ENCODE data around the gene APOM.

APOM gene

GRCh38 chr6:31655349-31656237 is at the start of gene APOM:
TSS of gene APOM (plus strand) at chr6:31655894. CDS start at chr6:31655967, 73 bp downstream.
- DNase-seq: no peak

- DNase-seq: no peak
Measured at GRCh38 chr6:31607317-31607716, 48.4 kb upstream of the APOM start.

- peak; percentile 25 for DNase-seq
Measured at GRCh38 chr6:31609519-31610406, 45.9 kb upstream of the APOM start.

- no peak for DNase-seq
Measured at GRCh38 chr6:31610968-31611367, 44.7 kb upstream of the APOM start.

GRCh38 chr6:31614075-31614619 is 41.5 kb upstream of the APOM start:
- DNase-seq: no peak

GRCh38 chr6:31614684-31615578 is 40.8 kb upstream of the APOM start, which contains the start of gene AIF1:
TSS of gene AIF1 (plus strand) at chr6:31615234. CDS start at chr6:31615330, 96 bp downstream.
- DNase-seq: no peak

- no peak for DNase-seq
Measured at GRCh38 chr6:31615748-31616147, 39.9 kb upstream of the APOM start.

- no peak for DNase-seq
Measured at GRCh38 chr6:31617010-31617409, 38.7 kb upstream of the APOM start.

- peak; percentile 99 for DNase-seq
Measured at GRCh38 chr6:31619805-31620585, 35.7 kb upstream of the APOM start.

- peak; percentile 87 for DNase-seq
Measured at GRCh38 chr6:31620586-31621319, 34.9 kb upstream of the APOM start, which contains the start of gene PRRC2A. TSS of gene PRRC2A (plus strand) at chr6:31620715. CDS start at chr6:31622790, 2,075 bp downstream.

GRCh38 chr6:31621320-31621939 is 34.3 kb upstream of the APOM start:
- DNase-seq: no peak

GRCh38 chr6:31621991-31622390 is 33.7 kb upstream of the APOM start:
- no peak for DNase-seq

GRCh38 chr6:31622684-31623091 is 33.0 kb upstream of the APOM start:
- no peak for DNase-seq

GRCh38 chr6:31624070-31624469 is 31.6 kb upstream of the APOM start:
- no peak for DNase-seq

- no peak for DNase-seq
Measured at GRCh38 chr6:31626952-31627351, 28.7 kb upstream of the APOM start.

GRCh38 chr6:31627690-31628287 is 27.9 kb upstream of the APOM start:
- DNase-seq: no peak

- DNase-seq: no peak
Measured at GRCh38 chr6:31629014-31629413, 26.7 kb upstream of the APOM start.

- DNase-seq: no peak
Measured at GRCh38 chr6:31630177-31630934, 25.3 kb upstream of the APOM start.

GRCh38 chr6:31631209-31631608 is 24.5 kb upstream of the APOM start:
- no peak for DNase-seq

Measured in NCI-H510A treated with DMSO at 0.1 percent for 48 hours (cell line).